WTC11 (cell line): ENCODE results near the gene SLC28A1. TPM values are rescaled to one million over a fixed set of nuclear protein-coding genes. Genes with fewer than 3 reads are reported as not detected.
A peak's percentile ranks its signal among the peaks of the same experiment; 100 is the strongest.
"Not testable (repeated sequence)": the region's sequence is repeated elsewhere in the genome, so short reads cannot be mapped to it uniquely, and the experiment has no call there.

Source experiments
- ATAC-seq: fragments of 200-7000 bp; cut with Tn5 transposase; 2 replicates; pipeline ENCODE4 v1.10.0; 2021; ENCODE audit warnings: mild to moderate bottlenecking, moderate library complexity
- CTCF ChIA-PET: fragments of 300-600 bp; sonication (Branson Sonifier 250); formaldehyde crosslinking; loops from one replicate; lab custom pipeline; 2021; ENCODE audit warnings: antibody characterized with exemption; lab: Charles Lee
- POLR2A ChIA-PET: fragments of 350-600 bp; sonication (Branson Sonifier 250); formaldehyde crosslinking; loops from one replicate; lab custom pipeline; 2021; ENCODE audit warnings: antibody characterized with exemption; lab: Charles Lee
- DNase-seq: peaks from one replicate; pipeline ENCODE4 v3.0.0; 2021; ENCODE audit warnings: low spot score
- H3K27ac Mint-ChIP-seq: 2 replicates; pipeline ENCODE4 v1.8.0; 2021; ENCODE audit warnings: mixed read lengths
- H3K27me3 Mint-ChIP-seq: 2 replicates; pipeline ENCODE4 v1.8.0; 2021; ENCODE audit warnings: low read depth, mild to moderate bottlenecking, moderate library complexity, mixed read lengths
- H3K36me3 Mint-ChIP-seq: 2 replicates; pipeline ENCODE4 v1.8.0; 2021; ENCODE audit warnings: mixed read lengths
- H3K4me1 Mint-ChIP-seq: 2 replicates; pipeline ENCODE4 v1.8.0; 2022; ENCODE audit warnings: mixed read lengths
- H3K4me3 Mint-ChIP-seq: 2 replicates; pipeline ENCODE4 v1.8.0; 2021; ENCODE audit warnings: mild to moderate bottlenecking, moderate library complexity, mixed read lengths
- H3K9me3 Mint-ChIP-seq: 2 replicates; pipeline ENCODE4 v1.8.0; 2021; ENCODE audit warnings: mixed read lengths
- CDX4 ChIP-seq: fragments of 250-450 bp; sonication (Bioruptor Pico); IDR thresholded peaks from 2 replicates; pipeline ENCODE4 v1.9.0; 2021; ENCODE audit warnings: moderate library complexity, mild to moderate bottlenecking, inconsistent platforms, borderline replicate concordance
- CREB1 ChIP-seq: sonication (generic); formaldehyde crosslinking; IDR thresholded peaks from 2 replicates; pipeline ENCODE4 v1.8.0; 2023; ENCODE audit warnings: mild to moderate bottlenecking, missing genetic modification reagents
- E2F5 ChIP-seq: sonication (generic); formaldehyde crosslinking; IDR thresholded peaks from 2 replicates; pipeline ENCODE4 v1.8.1; 2022; ENCODE audit warnings: mild to moderate bottlenecking, moderate library complexity, missing genetic modification reagents
- GABPB1 ChIP-seq: sonication (generic); formaldehyde crosslinking; IDR thresholded peaks from 2 replicates; pipeline ENCODE4 v1.8.1; 2023; ENCODE audit warnings: mild to moderate bottlenecking, missing genetic modification reagents
- HMGA2 ChIP-seq: fragments of 250-450 bp; sonication (Bioruptor Pico); IDR thresholded peaks from 2 replicates; pipeline ENCODE4 v1.4.0; 2021; ENCODE audit warnings: mild to moderate bottlenecking, moderate library complexity
- MYBL2 ChIP-seq: sonication (generic); formaldehyde crosslinking; IDR thresholded peaks from 2 replicates; pipeline ENCODE4 v1.8.1; 2023; ENCODE audit warnings: mild to moderate bottlenecking, moderate library complexity, missing genetic modification reagents
- NFYB ChIP-seq: sonication (generic); formaldehyde crosslinking; conservative IDR thresholded peaks from 2 replicates; pipeline ENCODE4 v1.8.0; 2022; ENCODE audit warnings: low read depth, missing genetic modification reagents
- NR3C1 ChIP-seq: sonication (generic); formaldehyde crosslinking; conservative IDR thresholded peaks from 2 replicates; pipeline ENCODE4 v1.8.1; 2023; ENCODE audit warnings: low read depth, mild to moderate bottlenecking, missing genetic modification reagents
- RELA ChIP-seq: sonication (generic); formaldehyde crosslinking; IDR thresholded peaks from 2 replicates; pipeline ENCODE4 v1.8.1; 2022; ENCODE audit warnings: missing genetic modification reagents, mild to moderate bottlenecking, borderline replicate concordance
- RORB ChIP-seq: fragments of 250-450 bp; sonication (Bioruptor Pico); IDR thresholded peaks from 2 replicates; pipeline ENCODE4 v1.9.0; 2021; ENCODE audit warnings: mild to moderate bottlenecking
- TEAD4 ChIP-seq: sonication (generic); formaldehyde crosslinking; IDR thresholded peaks from 2 replicates; pipeline ENCODE4 v1.8.0; 2022; ENCODE audit warnings: mild to moderate bottlenecking, missing genetic modification reagents
- ZBTB21 ChIP-seq: sonication (generic); formaldehyde crosslinking; IDR thresholded peaks from 2 replicates; pipeline ENCODE4 v1.8.1; 2023; ENCODE audit warnings: mild to moderate bottlenecking, missing genetic modification reagents, borderline replicate concordance
- ZNF138 ChIP-seq: sonication (generic); formaldehyde crosslinking; conservative IDR thresholded peaks from 2 replicates; pipeline ENCODE4 v1.8.1; 2022; ENCODE audit warnings: mild to moderate bottlenecking, moderate library complexity, missing genetic modification reagents
- ZNF219 ChIP-seq: sonication (generic); formaldehyde crosslinking; IDR thresholded peaks from 2 replicates; pipeline ENCODE4 v1.8.0; 2023; ENCODE audit warnings: missing genetic modification reagents, mild to moderate bottlenecking, borderline replicate concordance
- ZNF425 ChIP-seq: fragments of 250-450 bp; sonication (Bioruptor Pico); conservative IDR thresholded peaks from 2 replicates; pipeline ENCODE4 v1.9.0; 2021; ENCODE audit warnings: mild to moderate bottlenecking
- ZNF532 ChIP-seq: fragments of 250-450 bp; sonication (Bioruptor Pico); IDR thresholded peaks from 2 replicates; pipeline ENCODE4 v1.9.0; 2021; ENCODE audit warnings: mild to moderate bottlenecking, borderline replicate concordance
- total RNA-seq: library from RNA; stranded (reverse); gene quantifications from 3 replicates; pipeline ENCODE4 v1.2.3, GENCODE V29; 2021

SLC28A1 gene
- total RNA-seq, 1 experiment from 2014 or later = not detected

- Mint-ChIP-seq H3K4me3 (no peak overlapping the region), H3K27ac (peak overlapping the region; percentile 23; the same call in 1 of the 2 replicates), H3K9me3 (no peaks in the 10 kb centered on the region), H3K36me3 (no peaks in the 10 kb centered on the region), H3K4me1 (peaks cover 14% of the 10 kb centered on the region), H3K27me3 (no peaks in the 10 kb centered on the region)
- ATAC-seq = no peak
- ChIA-PET CTCF (interaction anchor here (0.6 to 1.3 kb wide), 3 partner anchors 15 to 222 kb away, joined by 3 to 5 read pairs (median 3); no protein-coding TSS in a partner anchor), POLR2A (no interaction called here)
- DNase-seq = no peak
- TF ChIP-seq ZNF219 (CRISPR knock-in tag) (no peak), CDX4 (CRISPR knock-in tag) (no peak), CREB1 (no peak), NR3C1 (CRISPR knock-in tag) (no peak), E2F5 (CRISPR knock-in tag) (no peak), MYBL2 (CRISPR knock-in tag) (no peak), RELA (CRISPR knock-in tag) (no peak), TEAD4 (no peak), ZBTB21 (CRISPR knock-in tag) (no peak)
These were observed 39.7 kb downstream of the SLC28A1 start for GRCh38 chr15:84924077-84924731.

GRCh38 chr15:84924821-84925569 lies 40.5 kb downstream of the SLC28A1 start:
- CTCF ChIA-PET = interaction anchor here (0.6 to 1.7 kb wide), 4 partner anchors 10 to 221 kb away, joined by 3 to 5 read pairs (median 4); no protein-coding TSS in a partner anchor
- peaks cover 14% of the 10 kb centered on the region for H3K4me1 Mint-ChIP-seq

GRCh38 chr15:84925906-84926305 lies 41.4 kb downstream of the SLC28A1 start:
- H3K9me3 Mint-ChIP-seq = no peaks in the 10 kb centered on the region
- no peak overlapping the region for H3K27ac Mint-ChIP-seq
- DNase-seq (no peak), ATAC-seq (no peak)
- H3K4me1 Mint-ChIP-seq = peaks cover 14% of the 10 kb centered on the region
- CTCF ChIA-PET = interaction anchor here (0.7 to 1.7 kb wide), 4 partner anchors 9 to 107 kb away, joined by 3 to 11 read pairs (median 4); no protein-coding TSS in a partner anchor
- no peak overlapping the region for H3K4me3 Mint-ChIP-seq
- TF ChIP-seq HMGA2 (CRISPR knock-in tag) (peak; percentile 99), GABPB1 (no peak)
- POLR2A ChIA-PET = no interaction called here
- no peaks in the 10 kb centered on the region for H3K36me3 Mint-ChIP-seq
- no peaks in the 10 kb centered on the region for H3K27me3 Mint-ChIP-seq

More at GRCh38 chr15:84924821-84925569, 40.5 kb downstream of the SLC28A1 start:
- H3K27me3 Mint-ChIP-seq, H3K36me3 Mint-ChIP-seq, H3K4me3 Mint-ChIP-seq, ATAC-seq, POLR2A ChIA-PET, H3K9me3 Mint-ChIP-seq, H3K27ac Mint-ChIP-seq, DNase-seq: not testable (repeated sequence)

GRCh38 chr15:84926491-84927230 lies 42.2 kb downstream of the SLC28A1 start:
- no peaks in the 10 kb centered on the region for H3K9me3 Mint-ChIP-seq
- no peaks in the 10 kb centered on the region for H3K36me3 Mint-ChIP-seq
- no peak for ATAC-seq
- DNase-seq = no peak
- POLR2A ChIA-PET = no interaction called here
- CTCF ChIA-PET = interaction anchor here (0.5 to 1.7 kb wide), 5 partner anchors 9 to 307 kb away, joined by 3 to 11 read pairs (median 3); no protein-coding TSS in a partner anchor
- H3K4me3 Mint-ChIP-seq = no peak overlapping the region
- TF ChIP-seq NFYB (CRISPR knock-in tag) = no peak
- TF ChIP-seq RORB (CRISPR knock-in tag) = no peak
- no peak for TF ChIP-seq ZNF138 (CRISPR knock-in tag)
- no peak for TF ChIP-seq GABPB1
- TF ChIP-seq ZNF532 (CRISPR knock-in tag) = no peak
- TF ChIP-seq ZNF425 (CRISPR knock-in tag) = no peak
- H3K27me3 Mint-ChIP-seq = no peaks in the 10 kb centered on the region
- H3K27ac Mint-ChIP-seq = no peak overlapping the region; the same call in 1 of the 2 replicates
- peaks cover 14% of the 10 kb centered on the region for H3K4me1 Mint-ChIP-seq
